AG10803 (cell line): Measurements from ENCODE around the gene CTNNA1.
A peak's percentile ranks its signal among the peaks of the same experiment; 100 is the strongest.

Experiments used
- DNase-seq: peaks from one replicate; pipeline ENCODE4 v3.0.0; 2010; ENCODE audit warnings: low read depth
- H3K4me3 ChIP-seq: 2 replicates; pipeline ENCODE4 v1.5.1; 2011; ENCODE audit warnings: mild to moderate bottlenecking, low read length, control low read depth
- CTCF ChIP-seq: conservative IDR thresholded peaks from 2 replicates; pipeline ENCODE4 v1.5.1; 2011; ENCODE audit warnings: mild to moderate bottlenecking, low read length, control low read depth, inconsistent platforms

CTNNA1 gene

DNA sequence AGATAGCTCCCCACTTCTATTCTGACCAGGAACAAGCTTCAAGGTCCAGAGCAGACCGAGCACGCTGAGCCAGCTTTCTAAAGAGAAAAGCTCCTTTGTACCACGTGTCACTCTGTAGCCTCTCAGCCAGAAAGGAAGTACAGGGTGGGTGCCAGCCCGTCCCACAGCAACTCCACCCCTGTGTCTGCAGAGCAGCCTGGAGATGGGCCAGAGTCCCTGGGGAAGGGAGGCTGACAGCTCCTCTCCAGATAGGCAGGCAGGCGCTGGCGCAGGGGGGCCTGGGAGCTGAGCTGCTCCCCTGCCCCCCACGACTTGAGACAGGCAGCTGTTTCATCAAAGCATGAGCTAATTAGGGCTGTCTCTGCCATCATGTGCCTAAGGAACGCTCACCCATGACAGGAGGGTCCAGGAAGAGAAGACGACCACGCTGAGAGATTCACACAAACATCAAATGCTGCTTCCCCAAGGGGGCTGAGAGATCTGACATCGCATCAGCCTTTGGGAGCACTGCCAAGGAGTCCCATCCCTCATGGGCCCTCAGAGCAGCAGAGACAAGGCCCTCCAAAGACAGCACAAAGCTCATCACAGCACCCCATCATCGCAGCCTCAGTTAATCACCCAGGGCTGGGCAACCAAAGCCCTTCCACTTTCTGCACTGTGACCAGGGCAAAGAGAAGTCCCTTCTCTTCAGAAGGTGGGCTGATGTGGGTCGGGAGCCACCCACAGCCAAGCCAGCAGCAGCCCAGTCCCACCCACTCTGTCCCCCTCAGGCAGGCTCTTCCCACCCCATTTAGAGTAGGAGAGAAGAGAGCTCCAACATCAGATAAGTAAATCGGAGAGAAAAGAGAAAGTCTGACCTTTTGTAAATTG is 200.4 kb downstream of the CTNNA1 start:
- no peak for TF ChIP-seq CTCF
- peak; percentile 73 for DNase-seq
- H3K4me3 ChIP-seq = no peak overlapping the region

DNA sequence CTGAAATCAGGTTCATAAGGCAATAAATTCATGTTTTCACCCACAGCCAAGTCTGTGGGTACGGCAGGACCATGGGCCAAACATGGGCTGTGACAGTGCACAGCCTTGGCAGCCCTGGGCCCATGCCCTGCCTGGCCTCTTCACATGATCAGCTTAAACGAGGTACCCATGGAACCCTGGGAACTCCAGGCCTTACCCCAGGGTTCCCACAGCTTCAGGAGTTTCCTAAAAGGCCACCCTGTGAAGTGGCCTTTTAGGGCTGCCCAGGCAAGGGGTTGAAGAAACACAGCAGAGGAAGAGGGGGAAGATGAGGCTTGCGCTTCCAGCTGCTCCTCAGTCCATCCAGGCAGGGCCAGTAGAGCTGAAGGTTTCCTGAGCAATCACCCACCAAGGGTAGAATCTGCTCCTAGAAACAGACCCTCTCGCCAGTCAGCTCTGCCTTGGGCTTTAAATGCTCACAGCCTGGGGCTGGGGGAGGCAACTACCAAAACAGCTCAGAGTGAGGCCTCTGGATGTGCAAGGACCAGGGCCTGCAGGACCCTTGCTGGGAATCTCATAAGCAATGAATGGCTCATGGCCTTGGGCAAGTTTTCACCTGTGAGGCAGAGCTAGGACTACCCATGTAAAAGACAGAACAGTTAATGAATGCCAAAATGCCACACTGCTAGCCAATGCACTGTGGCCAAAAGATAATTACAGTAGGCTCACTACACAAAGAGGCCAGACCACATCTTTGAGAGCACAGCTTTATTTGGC is 201.2 kb downstream of the CTNNA1 start:
- no peak for DNase-seq
- TF ChIP-seq CTCF = no peak
- H3K4me3 ChIP-seq = no peak overlapping the region

DNA sequence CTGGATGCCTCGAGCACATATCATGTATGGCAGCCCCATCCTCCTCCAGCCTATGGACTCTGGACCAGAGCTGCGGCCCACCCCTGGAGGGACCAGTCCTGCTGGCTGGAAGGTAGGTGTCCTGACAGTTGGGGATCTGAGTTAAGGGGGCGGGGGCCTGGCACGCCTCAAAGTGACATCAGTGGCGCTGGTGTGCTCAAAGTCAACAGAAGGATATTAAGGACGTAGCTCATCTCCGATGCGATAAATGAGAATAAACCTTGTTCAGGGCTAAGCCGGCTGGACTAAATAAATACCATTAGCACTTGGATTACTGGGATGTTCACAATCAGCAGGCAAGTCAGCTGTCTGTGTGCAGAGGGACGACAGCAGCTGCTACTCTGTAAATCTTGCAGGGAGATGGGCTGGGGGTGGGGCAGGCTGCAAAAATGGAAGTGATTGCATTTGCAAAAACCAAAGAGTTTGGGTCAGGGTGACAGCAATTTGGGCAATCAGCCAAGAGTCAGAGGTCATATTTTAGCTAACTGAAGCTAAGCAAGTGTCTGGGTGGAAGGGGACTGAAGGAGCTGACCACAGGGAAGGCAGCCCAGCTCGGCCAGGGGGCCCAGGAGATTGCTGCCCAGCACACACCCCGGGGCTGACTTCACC is 201.9 kb downstream of the CTNNA1 start:
- no peak for DNase-seq
- no peak overlapping the region for H3K4me3 ChIP-seq
- no peak for TF ChIP-seq CTCF

DNA sequence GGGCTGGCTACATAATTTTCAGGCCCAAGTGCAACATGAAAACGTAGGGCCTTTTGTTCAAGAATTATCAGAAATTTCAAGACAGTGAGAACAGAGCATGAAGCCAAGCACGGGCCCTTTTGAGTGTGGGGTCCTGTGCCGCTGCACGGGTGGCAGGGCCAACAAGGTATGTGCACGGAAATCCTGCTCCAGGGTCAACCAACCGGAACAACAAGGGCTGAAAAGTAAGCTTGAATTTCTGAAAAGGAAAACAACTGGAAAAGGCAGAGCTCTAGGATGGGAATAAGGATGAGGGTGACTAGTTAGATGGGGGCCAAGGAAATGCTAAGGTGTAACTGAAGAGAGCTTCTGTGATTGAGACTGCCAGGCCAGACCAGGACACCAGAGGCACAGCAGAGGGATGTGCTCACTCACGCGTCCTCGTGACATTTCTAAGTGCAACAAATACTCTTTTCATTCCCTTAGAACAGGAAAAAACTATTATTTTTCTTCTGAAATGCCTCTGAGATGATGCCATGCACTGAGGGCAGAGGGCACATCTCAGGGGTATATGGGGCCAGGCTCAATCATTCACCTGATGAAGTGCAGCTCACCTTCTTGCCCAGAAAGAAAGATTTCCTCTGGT is 202.6 kb downstream of the CTNNA1 start:
- H3K4me3 ChIP-seq = no peak overlapping the region
- TF ChIP-seq CTCF = no peak
- no peak for DNase-seq

GRCh38 chr5:138956801-138957200 is 203.6 kb downstream of the CTNNA1 start:
- no peak for DNase-seq
- no peak overlapping the region for H3K4me3 ChIP-seq
- no peak for TF ChIP-seq CTCF

DNA sequence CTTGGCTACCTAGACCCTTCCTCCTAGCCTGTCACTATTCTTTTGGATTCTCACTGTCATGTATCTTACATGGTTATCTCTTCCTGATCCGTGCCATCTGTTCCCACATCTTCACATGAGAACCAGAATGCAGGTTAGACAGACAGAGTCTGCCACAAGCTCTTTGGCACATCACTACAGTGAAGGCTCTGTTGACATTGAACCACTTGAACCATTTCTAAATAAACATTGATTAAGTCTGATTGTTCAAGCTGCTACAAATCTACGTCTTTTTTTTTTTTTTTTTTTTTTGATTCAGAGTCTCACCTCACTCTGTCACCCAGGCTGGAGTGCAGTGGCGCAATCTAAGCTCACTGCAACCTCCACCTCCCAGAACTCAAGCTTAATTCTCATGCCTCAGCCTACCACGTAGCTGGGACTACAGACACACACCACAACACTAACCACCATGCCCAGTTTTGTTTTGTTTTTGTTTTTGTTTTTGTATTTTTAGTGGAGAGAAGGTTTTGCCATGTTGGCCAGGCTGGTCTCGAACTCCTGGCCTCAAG is 207.0 kb downstream of the CTNNA1 start:
- no peak for DNase-seq
- TF ChIP-seq CTCF = no peak
- no peak overlapping the region for H3K4me3 ChIP-seq
